ENCODE measurements around the gene GBF1.

DNA sequence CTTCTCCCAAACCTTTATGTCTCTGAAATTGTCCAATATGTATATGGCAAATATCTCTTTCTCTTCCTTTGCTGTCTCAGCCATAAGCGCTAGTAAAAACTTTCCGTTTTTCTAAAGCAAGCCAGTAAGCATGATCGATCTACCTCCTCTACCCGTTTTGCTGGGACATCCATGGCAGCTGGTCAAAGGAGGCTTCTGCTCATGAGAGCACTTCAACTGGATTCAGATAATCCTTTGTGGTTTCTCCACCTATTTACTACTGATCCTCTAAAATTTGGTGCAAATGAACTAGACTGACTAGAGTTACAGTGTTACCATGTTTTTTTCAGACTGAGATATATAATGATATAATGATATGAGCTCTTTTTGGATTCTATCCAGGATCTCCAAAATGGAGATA lies 42.7 kb downstream of the GBF1 start:
- TF ChIP-seq EZH2 (IDR thresholded peaks at IDR 0.05) (no peak), POLR2AphosphoS5 (IDR thresholded peaks at IDR 0.05; ENCODE audit: borderline replicate concordance, low read depth, low read length) (no peak), FOXP2 (optimal IDR thresholded peaks at IDR 0.05; ENCODE audit: control extremely low read depth, extremely low read length, insufficient read depth) (no peak)
